HepG2 (cell line): ENCODE results near the gene METTL26. TPM values are rescaled to one million over a fixed set of nuclear protein-coding genes. Genes with fewer than 3 reads are reported as not detected.
A peak's percentile ranks its signal among the peaks of the same experiment; 100 is the strongest.

Experiments used
- BCL3 ChIP-seq: sonication (generic); formaldehyde crosslinking; IDR thresholded peaks from 2 replicates; pipeline ENCODE4 v1.5.1; 2020; ENCODE audit warnings: mild to moderate bottlenecking, missing genetic modification reagents, moderate library complexity
- DZIP1 ChIP-seq: sonication (generic); formaldehyde crosslinking; IDR thresholded peaks from 2 replicates; pipeline ENCODE4 v1.5.0; 2020; ENCODE audit warnings: mild to moderate bottlenecking, missing genetic modification reagents
- ETS1 ChIP-seq: sonication (generic); formaldehyde crosslinking; IDR thresholded peaks from 2 replicates; pipeline ENCODE4 v1.4.0; 2020; ENCODE audit warnings: missing genetic modification reagents
- MEF2D ChIP-seq: sonication (generic); formaldehyde crosslinking; IDR thresholded peaks from 2 replicates; pipeline ENCODE4 v1.5.1; 2020; ENCODE audit warnings: mild to moderate bottlenecking, missing genetic modification reagents
- PHF8 ChIP-seq: sonication (generic); formaldehyde crosslinking; IDR thresholded peaks from 2 replicates; pipeline ENCODE4 v1.5.0; 2020; ENCODE audit warnings: missing genetic modification reagents
- REXO4 ChIP-seq: sonication (generic); formaldehyde crosslinking; IDR thresholded peaks from 2 replicates; pipeline ENCODE4 v1.8.0; 2022; ENCODE audit warnings: missing genetic modification reagents, mild to moderate bottlenecking, borderline replicate concordance
- SAFB2 ChIP-seq: sonication (generic); formaldehyde crosslinking; IDR thresholded peaks from 2 replicates; pipeline ENCODE4 v1.5.1; 2020; ENCODE audit warnings: missing genetic modification reagents, low read depth, mild to moderate bottlenecking, borderline replicate concordance
- SOX6 ChIP-seq, 2 experiments: fragments of 450-650 bp in 1 of 2; sonication (generic) in 1 of 2; formaldehyde crosslinking in 1 of 2; IDR thresholded peaks; 2 replicates each; pipeline versions ENCODE4 v1.4.0 to v1.6.1; 2017 to 2020; ENCODE audit warnings: antibody characterized with exemption in 1 of 2, mild to moderate bottlenecking in 1 of 2, missing genetic modification reagents in 1 of 2
- TAF15 ChIP-seq: fragments of 200-400 bp; formaldehyde crosslinking; IDR thresholded peaks from one replicate; pipeline ENCODE4 v1.6.1; 2018; ENCODE audit warnings: mild to moderate bottlenecking, low read depth, low read length; ENCODE audit not compliant: poor library complexity, severe bottlenecking
- ZFP1 ChIP-seq: IDR thresholded peaks from 2 replicates; pipeline ENCODE4 v1.6.1; 2016
- ZNF136 ChIP-seq: sonication (generic); formaldehyde crosslinking; IDR thresholded peaks from 2 replicates; pipeline ENCODE4 v1.8.1; 2022; ENCODE audit warnings: low read depth, mild to moderate bottlenecking, moderate library complexity, missing genetic modification reagents
- ZNF296 ChIP-seq: sonication (generic); formaldehyde crosslinking; conservative IDR thresholded peaks from 2 replicates; pipeline ENCODE4 v1.5.0; 2020; ENCODE audit warnings: mild to moderate bottlenecking, missing genetic modification reagents
- ZNF547 ChIP-seq: sonication (generic); formaldehyde crosslinking; IDR thresholded peaks from 2 replicates; pipeline ENCODE4 v1.5.1; 2020; ENCODE audit warnings: mild to moderate bottlenecking, missing genetic modification reagents
- ZNF768 ChIP-seq: sonication (generic); formaldehyde crosslinking; IDR thresholded peaks from 2 replicates; pipeline ENCODE4 v1.4.0; 2020; ENCODE audit warnings: missing genetic modification reagents
- ZNF883 ChIP-seq: sonication (generic); formaldehyde crosslinking; IDR thresholded peaks from 2 replicates; pipeline ENCODE4 v1.5.1; 2020; ENCODE audit warnings: mild to moderate bottlenecking, missing genetic modification reagents; ENCODE audit errors: not compliant biosample characterization
- polyA plus RNA-seq, 8 experiments: library from polyadenylated mRNA; depleted of rRNA in 3 of 8; stranded (reverse) in 7 of 8; unstranded in 1 of 8; fragments of >200 nt; fragmentation: Illumina TruSeq in 4 of 8; extraction: Trizol in 4 of 8; gene quantifications; 2 replicates each; pipeline versions ENCODE4 v1.2.1 to v1.2.3, GENCODE V29; 2011 to 2016; ENCODE audit warnings: low read depth in 4 of 8, missing spikeins in 1 of 8, mixed read lengths in 1 of 8; ENCODE audit not compliant: insufficient read depth in 1 of 8
- total RNA-seq, 5 experiments: library from RNA; depleted of rRNA; stranded (reverse); fragments of >200 nt; fragmentation: Illumina TruSeq; extraction: Trizol; gene quantifications; 2 replicates each; pipeline ENCODE4 v1.2.3, GENCODE V29; 2016; ENCODE audit warnings: low read depth in 1 of 5
- TF ChIP-seq, protein P1 (sequence below): sonication (generic); formaldehyde crosslinking; conservative IDR thresholded peaks from 2 replicates; pipeline ENCODE4 v1.5.0; 2020; ENCODE audit warnings: missing genetic modification reagents
- TF ChIP-seq, protein P2 (sequence below): sonication (generic); formaldehyde crosslinking; IDR thresholded peaks from 2 replicates; pipeline ENCODE4 v1.9.0; 2022; ENCODE audit warnings: missing genetic modification reagents, mild to moderate bottlenecking, borderline replicate concordance

Gene METTL26
- total and polyA plus RNA-seq, 2 of the 13 experiments (the other 11 are each of a cell fraction or from before 2014, with no cell fraction given): 65.5 to 70.1 TPM

DNA sequence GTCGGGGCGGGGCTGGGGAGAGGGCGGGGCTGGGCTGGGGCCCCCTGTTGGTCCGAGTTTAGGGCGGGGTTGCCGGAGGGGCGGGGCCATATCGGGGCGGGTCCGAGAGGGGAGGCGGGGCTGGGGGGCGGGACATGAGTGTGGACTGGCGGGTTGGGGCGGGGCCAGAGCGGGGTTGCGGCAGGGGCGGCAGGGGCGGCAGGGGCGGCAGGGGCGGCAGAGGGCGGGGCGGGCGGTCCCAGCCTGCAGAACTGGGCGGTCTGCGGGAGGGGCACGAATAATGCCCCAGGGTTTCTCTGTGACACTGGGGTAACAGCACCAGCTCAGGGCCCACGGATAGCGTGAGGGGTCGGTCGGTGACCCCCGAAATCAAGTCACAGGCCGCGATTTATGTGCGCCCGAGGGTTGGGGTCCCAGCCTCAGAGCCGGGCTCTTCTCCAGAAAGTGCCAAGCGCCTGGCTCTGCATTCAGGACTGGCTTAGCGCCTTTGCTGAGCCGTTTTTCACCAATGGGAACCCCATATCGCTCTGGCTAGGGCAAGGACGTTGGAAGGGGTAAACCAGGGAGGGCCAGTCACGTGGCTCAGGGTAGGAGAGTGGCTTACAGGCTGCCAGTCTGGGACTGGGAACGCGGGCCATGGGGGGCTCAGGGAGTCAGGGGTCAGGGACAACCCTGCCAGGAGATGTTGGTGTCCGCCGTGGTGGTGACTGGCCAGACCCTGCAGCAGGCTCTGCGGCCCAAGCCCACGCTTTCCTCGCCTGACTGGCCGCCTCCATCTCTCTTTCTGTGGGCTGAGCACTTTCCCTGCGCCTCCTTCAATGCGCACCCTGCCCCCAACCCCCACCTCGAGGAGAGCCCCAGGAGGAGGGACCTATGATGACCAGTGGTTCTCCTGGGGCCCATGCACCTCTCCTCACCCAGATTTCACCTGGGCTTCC, 1.2 kb upstream of the METTL26 start (continued):
- no peak for TF ChIP-seq ETS1 (CRISPR knock-in tag)
- TF ChIP-seq DZIP1 (CRISPR knock-in tag): 0 out of 2 replicates have a peak, but pooled peaks have one; percentile 49
- TF ChIP-seq SAFB2 (CRISPR knock-in tag): 0 out of 2 replicates have a peak, but pooled peaks have one; percentile 76
- peak; percentile 74; the same call in 1 of the 2 replicates for TF ChIP-seq BCL3 (CRISPR knock-in tag)
- peak; percentile 54; the same call in 1 of the 2 replicates for TF ChIP-seq MEF2D
- no peak for TF ChIP-seq ZFP1
- no peak for TF ChIP-seq SOX6 (IDR thresholded peaks at IDR 0.05)
- peak; percentile 24; the same call in 1 of the 2 replicates for TF ChIP-seq SOX6 (CRISPR knock-in tag; IDR thresholded peaks at IDR 0.05)
- no peak for TF ChIP-seq REXO4 (CRISPR knock-in tag)
- no peak for TF ChIP-seq ZNF136 (CRISPR knock-in tag)
- TF ChIP-seq ZNF547 (CRISPR knock-in tag): 0 out of 2 replicates have a peak, but pooled peaks have one; percentile 72
- peak; percentile 73 for TF ChIP-seq ZNF883
- TF ChIP-seq ZNF296 (CRISPR knock-in tag): no peak
- TF ChIP-seq, protein P1, sequence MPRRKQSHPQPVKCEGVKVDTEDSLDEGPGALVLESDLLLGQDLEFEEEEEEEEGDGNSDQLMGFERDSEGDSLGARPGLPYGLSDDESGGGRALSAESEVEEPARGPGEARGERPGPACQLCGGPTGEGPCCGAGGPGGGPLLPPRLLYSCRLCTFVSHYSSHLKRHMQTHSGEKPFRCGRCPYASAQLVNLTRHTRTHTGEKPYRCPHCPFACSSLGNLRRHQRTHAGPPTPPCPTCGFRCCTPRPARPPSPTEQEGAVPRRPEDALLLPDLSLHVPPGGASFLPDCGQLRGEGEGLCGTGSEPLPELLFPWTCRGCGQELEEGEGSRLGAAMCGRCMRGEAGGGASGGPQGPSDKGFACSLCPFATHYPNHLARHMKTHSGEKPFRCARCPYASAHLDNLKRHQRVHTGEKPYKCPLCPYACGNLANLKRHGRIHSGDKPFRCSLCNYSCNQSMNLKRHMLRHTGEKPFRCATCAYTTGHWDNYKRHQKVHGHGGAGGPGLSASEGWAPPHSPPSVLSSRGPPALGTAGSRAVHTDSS (CRISPR knock-in tag): 0 out of 2 replicates have a peak, but pooled peaks have one; percentile 3
- TF ChIP-seq, protein P2, sequence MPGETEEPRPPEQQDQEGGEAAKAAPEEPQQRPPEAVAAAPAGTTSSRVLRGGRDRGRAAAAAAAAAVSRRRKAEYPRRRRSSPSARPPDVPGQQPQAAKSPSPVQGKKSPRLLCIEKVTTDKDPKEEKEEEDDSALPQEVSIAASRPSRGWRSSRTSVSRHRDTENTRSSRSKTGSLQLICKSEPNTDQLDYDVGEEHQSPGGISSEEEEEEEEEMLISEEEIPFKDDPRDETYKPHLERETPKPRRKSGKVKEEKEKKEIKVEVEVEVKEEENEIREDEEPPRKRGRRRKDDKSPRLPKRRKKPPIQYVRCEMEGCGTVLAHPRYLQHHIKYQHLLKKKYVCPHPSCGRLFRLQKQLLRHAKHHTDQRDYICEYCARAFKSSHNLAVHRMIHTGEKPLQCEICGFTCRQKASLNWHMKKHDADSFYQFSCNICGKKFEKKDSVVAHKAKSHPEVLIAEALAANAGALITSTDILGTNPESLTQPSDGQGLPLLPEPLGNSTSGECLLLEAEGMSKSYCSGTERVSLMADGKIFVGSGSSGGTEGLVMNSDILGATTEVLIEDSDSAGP (CRISPR knock-in tag): peak; percentile 51; the same call in 1 of the 2 replicates
- no peak for TF ChIP-seq PHF8 (CRISPR knock-in tag)
- TF ChIP-seq ZNF768 (CRISPR knock-in tag): peak; percentile 63; the same call in 1 of the 2 replicates
- no peak for TF ChIP-seq TAF15
